Stimulated activated CD8-positive, alpha-beta memory T cell treated with anti-CD3 and anti-CD28 coated beads, Interleukin-7, amount 100 ng/mL, for 48 hours (primary cell): ENCODE measurements around the gene RHOG.
"Not testable (repeated sequence)": the region's sequence is repeated elsewhere in the genome, so short reads cannot be mapped to it uniquely, and the experiment has no call there.

Experiments used
- DNase-seq, 2 donors: peaks; one replicate each; pipeline ENCODE4 v3.0.0-alpha.2; 2020; ENCODE audit warnings: low read depth in 1 of 2; ENCODE audit errors: extremely low read depth in 1 of 2

Gene RHOG

GRCh38 chr11:3810951-3811350, 29.8 kb downstream of the RHOG start:
- DNase-seq: no peak

GRCh38 chr11:3810446-3810845, 30.3 kb downstream of the RHOG start:
- DNase-seq: no peak

- no peak for DNase-seq
Measured at GRCh38 chr11:3809624-3809928, 31.2 kb downstream of the RHOG start.

GRCh38 chr11:3808861-3809623, 31.7 kb downstream of the RHOG start:
- DNase-seq: no peak

GRCh38 chr11:3807909-3808860, 32.6 kb downstream of the RHOG start, which contains the start of gene PGAP2:
PGAP2 (plus strand) TSS chr11:3808560; CDS start chr11:3811260, 2,700 bp downstream.
- peak in 1 of 2 donors; percentile 29 for DNase-seq

GRCh38 chr11:3803726-3804495, 36.8 kb downstream of the RHOG start:
- no peak for DNase-seq

GRCh38 chr11:3802011-3802790, 38.6 kb downstream of the RHOG start:
- DNase-seq: no peak

- no peak for DNase-seq
Measured at GRCh38 chr11:3799873-3800272, 40.9 kb downstream of the RHOG start.

- no peak for DNase-seq
Measured at GRCh38 chr11:3799143-3799542, 41.6 kb downstream of the RHOG start.

- peak; percentile 99 to 100 for DNase-seq
Measured at GRCh38 chr11:3797329-3798090, 43.2 kb downstream of the RHOG start, which contains the start of gene NUP98. NUP98 (minus strand) TSS chr11:3797554; CDS start chr11:3782117, 15,437 bp downstream.

GRCh38 chr11:3796801-3797328, 43.9 kb downstream of the RHOG start:
- no peak for DNase-seq

- no peak for DNase-seq
Measured at GRCh38 chr11:3796346-3796745, 44.4 kb downstream of the RHOG start.

GRCh38 chr11:3796002-3796311, 44.8 kb downstream of the RHOG start:
- no peak for DNase-seq

GRCh38 chr11:3795131-3796001, 45.4 kb downstream of the RHOG start:
- DNase-seq: no peak

GRCh38 chr11:3794387-3794786, 46.4 kb downstream of the RHOG start:
- not testable (repeated sequence) for DNase-seq

- no peak for DNase-seq
Measured at GRCh38 chr11:3786781-3787428, 53.9 kb downstream of the RHOG start.

GRCh38 chr11:3783611-3784010, 57.1 kb downstream of the RHOG start:
- no peak for DNase-seq

GRCh38 chr11:3782963-3783362, 57.8 kb downstream of the RHOG start:
- no peak for DNase-seq
